ENCODE results near the gene ATP13A4.

Gene ATP13A4

GRCh38 chr3:193496658-193497057 is 58.0 kb downstream of the ATP13A4 start:
- DNase-seq: no peak

GRCh38 chr3:193491026-193491425 is 63.7 kb downstream of the ATP13A4 start:
- no peak for DNase-seq

- DNase-seq: no peak
Observed at GRCh38 chr3:193490580-193490979, 64.1 kb downstream of the ATP13A4 start.

GRCh38 chr3:193489949-193490348 is 64.7 kb downstream of the ATP13A4 start:
- DNase-seq: no peak

GRCh38 chr3:193488741-193489140 is 66.0 kb downstream of the ATP13A4 start:
- DNase-seq: no peak

GRCh38 chr3:193483988-193484539 is 70.6 kb downstream of the ATP13A4 start:
- no peak for DNase-seq

- no peak for DNase-seq
Observed at GRCh38 chr3:193481436-193481835, 73.3 kb downstream of the ATP13A4 start.

- DNase-seq: no peak
Observed at GRCh38 chr3:193474446-193474845, 80.2 kb downstream of the ATP13A4 start.

- no peak for DNase-seq
Observed at GRCh38 chr3:193470710-193471109, 84.0 kb downstream of the ATP13A4 start.

GRCh38 chr3:193465992-193466608 is 88.6 kb downstream of the ATP13A4 start:
- no peak for DNase-seq

GRCh38 chr3:193464889-193465288 is 89.8 kb downstream of the ATP13A4 start:
- DNase-seq: no peak

GRCh38 chr3:193457526-193457925 is 97.2 kb downstream of the ATP13A4 start:
- DNase-seq: no peak

- no peak for DNase-seq
Observed at GRCh38 chr3:193452338-193452737, 102.4 kb downstream of the ATP13A4 start.

- no peak for DNase-seq
Observed at GRCh38 chr3:193451902-193452301, 102.8 kb downstream of the ATP13A4 start.

GRCh38 chr3:193446965-193447602 is 107.6 kb downstream of the ATP13A4 start:
- DNase-seq: no peak

GRCh38 chr3:193439423-193439822 is 115.3 kb downstream of the ATP13A4 start:
- DNase-seq: no peak

GRCh38 chr3:193418576-193419373 is 135.9 kb downstream of the ATP13A4 start:
- no peak for DNase-seq

GRCh38 chr3:193416629-193417028 is 138.1 kb downstream of the ATP13A4 start:
- no peak for DNase-seq

- no peak for DNase-seq
Observed at GRCh38 chr3:193407688-193408087, 147.0 kb downstream of the ATP13A4 start.

- DNase-seq: no peak
Observed at GRCh38 chr3:193407112-193407511, 147.6 kb downstream of the ATP13A4 start.

GRCh38 chr3:193403307-193403706 is 151.4 kb downstream of the ATP13A4 start:
- no peak for DNase-seq

- DNase-seq: no peak
Observed at GRCh38 chr3:193400304-193400703, 154.4 kb downstream of the ATP13A4 start.

GRCh38 chr3:193396451-193397244 is 158.0 kb downstream of the ATP13A4 start:
- no peak for DNase-seq

Data from femur (tissue), 1 donor.